Common myeloid progenitor, CD34-positive (primary cell): ENCODE measurements around the gene ANKS1A.
A peak's percentile ranks its signal among the peaks of the same experiment; 100 is the strongest.

Source experiments
- CTCF ChIA-PET: fragments of 350-600 bp; sonication (Branson Sonifier 250); formaldehyde crosslinking; loops from one replicate; lab custom pipeline; 2021; ENCODE audit warnings: antibody characterized with exemption; lab: Charles Lee
- POLR2A ChIA-PET: fragments of 350-600 bp; sonication (Branson Sonifier 250); formaldehyde crosslinking; loops from one replicate; lab custom pipeline; 2021; ENCODE audit warnings: antibody characterized with exemption; lab: Charles Lee
- DNase-seq, 3 donors: peaks; one replicate each; pipeline versions ENCODE4 v3.0.0 to v3.0.0-alpha.2; 2013
- H3K27ac ChIP-seq, 2 experiments: 1 replicate in 1 of 2; 2 replicates in 1 of 2; pipeline ENCODE4 v1.7.0; 2013; ENCODE audit warnings: inconsistent platforms in 2 of 2, low read length in 2 of 2, mild to moderate bottlenecking in 2 of 2, low read depth in 1 of 2, moderate library complexity in 1 of 2; ENCODE audit not compliant: severe bottlenecking in 2 of 2, insufficient read depth in 1 of 2, poor library complexity in 1 of 2
- H3K27me3 ChIP-seq, 5 experiments: replicated peaks in 2 of 5; 1 replicate in 3 of 5; 2 replicates in 2 of 5; pipeline versions ENCODE4 v1.6.1 to v1.7.0; 2013; ENCODE audit warnings: low read length in 4 of 5, mild to moderate bottlenecking in 2 of 5, moderate library complexity in 2 of 5, inconsistent platforms in 1 of 5; ENCODE audit not compliant: insufficient read depth in 5 of 5, control insufficient read depth in 4 of 5
- H3K36me3 ChIP-seq, 4 experiments: 1 replicate in 2 of 4; 2 replicates in 2 of 4; pipeline versions ENCODE4 v1.6.1 to v1.7.0; 2013; ENCODE audit warnings: low read length in 3 of 4, control low read depth in 1 of 4, mild to moderate bottlenecking in 1 of 4; ENCODE audit not compliant: control insufficient read depth in 4 of 4, insufficient read depth in 4 of 4
- H3K4me1 ChIP-seq, 4 experiments: 1 replicate in 3 of 4; 2 replicates in 1 of 4; pipeline versions ENCODE4 v1.6.1 to v1.7.1; 2013; ENCODE audit warnings: low read length in 3 of 4, mild to moderate bottlenecking in 3 of 4, control low read depth in 1 of 4, inconsistent platforms in 1 of 4, moderate library complexity in 1 of 4; ENCODE audit not compliant: control insufficient read depth in 4 of 4, insufficient read depth in 4 of 4; ENCODE audit errors: control extremely low read depth in 1 of 4
- H3K4me3 ChIP-seq, 7 experiments: 1 replicate in 4 of 7; 2 replicates in 3 of 7; pipeline versions ENCODE4 v1.5.1 to v1.7.0; 2013; ENCODE audit warnings: mild to moderate bottlenecking in 7 of 7, low read length in 6 of 7, moderate library complexity in 6 of 7, inconsistent platforms in 2 of 7, low read depth in 2 of 7, control low read depth in 1 of 7; ENCODE audit not compliant: insufficient read depth in 4 of 7, control insufficient read depth in 1 of 7; ENCODE audit errors: extremely low read depth in 1 of 7
- H3K9me3 ChIP-seq, 5 experiments: 1 replicate in 4 of 5; 2 replicates in 1 of 5; pipeline versions ENCODE4 v1.6.1 to v1.7.1; 2013; ENCODE audit warnings: low read length in 4 of 5, mild to moderate bottlenecking in 2 of 5, inconsistent platforms in 1 of 5, low read depth in 1 of 5, moderate library complexity in 1 of 5; ENCODE audit not compliant: control insufficient read depth in 4 of 5, insufficient read depth in 2 of 5; ENCODE audit errors: control extremely low read depth in 1 of 5
- WGBS: methylation state at CpG from one replicate; pipeline ENCODE4 v1.1.5; 2013; ENCODE audit not compliant: insufficient coverage; 5-methylcytosine and 5-hydroxymethylcytosine counted together

Gene ANKS1A

GRCh38 chr6:35078226-35078850 lies 189.3 kb downstream of the ANKS1A start:
- WGBS, result 96% methylated on average over 13 of the region's 20 CpGs
- peaks cover 5 to 40% (median 33%) of the 10 kb centered on the region in 4 experiments for H3K36me3 ChIP-seq
- peaks cover 0 to 25% (median 18%) of the 10 kb centered on the region in 4 experiments for H3K4me1 ChIP-seq
- no peaks in the 10 kb centered on the region for H3K9me3 ChIP-seq
- no peak overlapping the region for H3K4me3 ChIP-seq
- ChIA-PET POLR2A (no interaction called here), CTCF (interaction anchor here (0.9 to 1.8 kb wide), 4 partner anchors 13 to 62 kb away, joined by 3 to 6 read pairs (median 3); no protein-coding TSS in a partner anchor)
- no peaks in the 10 kb centered on the region for H3K27me3 ChIP-seq
- DNase-seq, result no peak
- H3K27ac ChIP-seq, result no peak overlapping the region

DNA sequence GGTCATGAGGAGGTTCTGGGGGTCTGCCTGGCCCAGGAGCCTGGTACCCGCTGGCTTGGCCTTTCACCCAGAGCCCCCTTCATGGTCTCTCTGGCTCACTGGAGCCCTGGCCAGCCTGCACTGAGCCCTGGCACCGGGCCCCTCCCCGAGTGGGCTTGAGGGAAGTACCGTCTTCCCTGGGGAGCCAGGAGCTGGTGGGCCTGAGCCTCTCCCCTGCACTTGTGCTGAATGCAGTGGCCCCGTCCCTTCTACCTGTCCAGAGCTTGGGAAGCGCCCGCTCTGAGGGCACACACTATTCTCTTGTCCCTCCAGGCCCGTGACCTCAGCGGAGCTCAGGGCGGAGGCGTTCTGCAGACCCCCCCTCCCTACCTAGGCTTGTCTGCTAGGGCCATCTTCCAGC lies 189.8 kb downstream of the ANKS1A start:
- Histone ChIP-seq H3K9me3 (no peaks in the 10 kb centered on the region), H3K27ac (no peak overlapping the region), H3K4me1 (peaks cover 0 to 25% (median 18%) of the 10 kb centered on the region in 4 experiments), H3K36me3 (peaks cover 8 to 41% (median 36%) of the 10 kb centered on the region in 4 experiments), H3K27me3 (no peaks in the 10 kb centered on the region), H3K4me3 (no peak overlapping the region)
- DNase-seq, result no peak
- ChIA-PET POLR2A (no interaction called here), CTCF (interaction anchor here (0.9 to 1.8 kb wide), 4 partner anchors 14 to 61 kb away, joined by 3 to 6 read pairs (median 3); no protein-coding TSS in a partner anchor)
- WGBS, result 100% methylated on average over 11 of the region's 11 CpGs

DNA sequence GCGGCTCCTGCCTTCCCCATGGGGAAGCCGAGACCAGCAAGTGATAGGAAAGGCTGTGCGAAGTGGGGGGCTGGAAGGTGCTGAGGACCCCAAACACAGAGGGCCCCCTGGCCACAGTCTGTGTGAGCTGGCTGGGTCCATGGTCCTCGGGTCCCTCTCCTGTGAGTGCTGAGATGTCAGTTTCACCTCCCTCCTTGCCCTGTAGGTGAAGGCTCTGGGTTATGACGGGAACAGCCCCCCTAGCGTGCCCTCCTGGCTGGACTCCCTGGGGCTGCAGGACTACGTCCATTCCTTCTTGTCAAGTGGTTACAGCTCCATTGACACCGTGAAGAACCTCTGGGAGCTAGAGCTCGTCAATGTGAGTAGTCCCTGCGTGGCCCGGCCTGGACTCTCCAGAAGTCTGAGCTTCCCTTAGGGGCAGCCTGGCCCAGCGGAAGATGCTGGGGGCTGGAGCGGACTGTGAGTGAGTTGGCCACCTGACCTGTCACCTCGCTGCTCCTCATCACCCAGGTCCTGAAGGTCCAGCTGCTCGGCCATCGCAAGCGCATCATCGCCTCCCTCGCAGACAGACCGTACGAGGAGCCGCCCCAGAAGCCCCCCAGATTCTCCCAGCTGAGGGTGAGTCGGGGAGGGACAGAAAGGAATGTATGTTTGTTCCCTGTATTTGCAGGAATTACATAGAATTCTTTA lies 190.4 kb downstream of the ANKS1A start:
- Histone ChIP-seq H3K9me3 (no peaks in the 10 kb centered on the region), H3K4me3 (no peak overlapping the region), H3K36me3 (peaks cover 8 to 46% (median 38%) of the 10 kb centered on the region in 4 experiments), H3K27ac (no peak overlapping the region), H3K4me1 (peaks cover 0 to 27% (median 18%) of the 10 kb centered on the region in 4 experiments), H3K27me3 (no peaks in the 10 kb centered on the region)
- no peak for DNase-seq
- CTCF ChIA-PET, result interaction anchor here (0.9 to 1.8 kb wide), 4 partner anchors 14 to 61 kb away, joined by 3 to 6 read pairs (median 3); no protein-coding TSS in a partner anchor
- POLR2A ChIA-PET, result interaction anchor here (0.5 kb wide), 1 partner anchor 18 kb away, joined by 3 read pairs; no protein-coding TSS in a partner anchor
- 97% methylated on average over 20 of the region's 23 CpGs for WGBS

DNA sequence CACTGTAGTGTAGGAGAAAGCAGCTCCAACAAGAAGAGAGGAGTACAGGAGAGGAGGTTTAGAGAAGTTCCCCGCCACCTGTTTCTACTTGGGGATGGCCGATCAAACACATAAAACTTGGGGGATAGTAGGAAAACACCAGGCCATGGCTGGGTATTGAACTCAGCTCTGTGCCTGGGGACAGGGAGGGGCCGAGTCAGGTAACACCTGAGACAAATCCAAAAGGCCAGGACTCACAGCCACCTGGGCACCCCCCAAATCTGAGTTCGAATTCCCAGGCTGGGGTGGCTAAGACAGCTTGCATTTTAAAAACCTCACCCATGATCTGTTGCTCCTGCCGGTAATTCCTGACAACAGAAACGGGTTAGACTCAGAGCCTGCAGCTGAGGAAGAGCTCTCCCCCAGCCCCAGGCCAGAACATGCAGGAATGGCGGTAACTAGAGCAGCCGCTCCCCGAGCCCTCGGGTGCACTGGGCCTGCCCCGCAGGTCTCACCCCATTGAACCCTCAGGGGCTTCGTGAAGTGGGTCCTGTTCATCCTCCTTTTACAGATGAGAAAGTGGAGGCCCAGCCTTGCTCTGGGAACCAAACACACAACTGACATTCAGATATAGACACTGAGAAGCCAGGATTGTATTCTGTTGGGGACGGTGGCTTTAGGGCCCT lies 191.1 kb downstream of the ANKS1A start:
- Histone ChIP-seq H3K27ac (no peak overlapping the region), H3K9me3 (no peaks in the 10 kb centered on the region), H3K36me3 (peaks cover 14 to 52% (median 41%) of the 10 kb centered on the region in 4 experiments), H3K4me1 (peaks cover 0 to 32% (median 18%) of the 10 kb centered on the region in 4 experiments), H3K4me3 (no peak overlapping the region), H3K27me3 (no peaks in the 10 kb centered on the region)
- WGBS, result 98% methylated on average over 13 of the region's 13 CpGs
- ChIA-PET CTCF (interaction anchor here (1.1 to 1.8 kb wide), 2 partner anchors 15 to 29 kb away, joined by 3 to 6 read pairs; no protein-coding TSS in a partner anchor), POLR2A (no interaction called here)
- no peak for DNase-seq

DNA sequence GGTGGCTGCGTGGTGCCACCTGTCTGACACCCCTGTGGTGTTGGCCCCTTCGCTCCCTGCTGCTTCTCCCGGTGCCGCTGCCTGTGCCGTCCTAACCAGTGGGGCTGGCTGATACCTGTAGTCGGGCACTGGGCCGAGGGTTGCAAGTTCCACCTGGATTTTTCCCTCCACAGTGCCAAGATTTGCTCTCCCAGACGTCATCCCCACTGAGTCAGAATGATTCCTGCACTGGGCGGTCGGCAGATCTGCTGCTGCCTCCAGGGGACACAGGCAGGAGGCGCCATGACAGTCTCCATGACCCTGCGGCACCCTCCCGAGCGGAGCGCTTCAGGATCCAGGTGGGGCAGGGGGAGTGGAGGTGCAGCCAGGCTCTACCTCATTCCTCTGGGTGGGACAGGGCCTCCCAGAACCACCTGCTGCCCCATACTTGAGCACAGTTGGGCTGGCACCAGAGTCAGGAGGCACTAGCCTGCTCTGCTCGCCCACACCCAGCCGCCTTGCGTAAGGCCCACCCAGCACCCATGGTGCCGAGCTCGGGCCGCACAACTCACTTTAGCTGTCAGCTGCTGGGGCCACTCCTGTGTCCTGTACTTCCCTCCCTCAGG lies 191.9 kb downstream of the ANKS1A start:
- Histone ChIP-seq H3K4me1 (peaks cover 0 to 32% (median 18%) of the 10 kb centered on the region in 4 experiments), H3K27me3 (no peaks in the 10 kb centered on the region), H3K27ac (no peak overlapping the region), H3K9me3 (no peaks in the 10 kb centered on the region), H3K36me3 (peaks cover 18 to 60% (median 45%) of the 10 kb centered on the region in 4 experiments), H3K4me3 (peak overlapping the region in 2 of 7 experiments; percentile 14 to 28)
- ChIA-PET CTCF (interaction anchor here (1.2 to 1.3 kb wide), 3 partner anchors 41 to 96 kb away, joined by 3 to 4 read pairs (median 3); no protein-coding TSS in a partner anchor), POLR2A (no interaction called here)
- DNase-seq, result no peak
- 94% methylated on average over 21 of the region's 21 CpGs for WGBS

GRCh38 chr6:35081426-35081851 lies 192.4 kb downstream of the ANKS1A start:
- ChIA-PET POLR2A (no interaction called here), CTCF (interaction anchor here (1.2 to 1.3 kb wide), 3 partner anchors 41 to 96 kb away, joined by 3 to 4 read pairs (median 3); no protein-coding TSS in a partner anchor)
- Histone ChIP-seq H3K36me3 (peaks cover 18 to 65% (median 48%) of the 10 kb centered on the region in 4 experiments), H3K27me3 (no peaks in the 10 kb centered on the region), H3K4me1 (peaks cover 0 to 32% (median 18%) of the 10 kb centered on the region in 4 experiments), H3K4me3 (peak overlapping the region in 2 of 7 experiments; percentile 14 to 28), H3K9me3 (no peaks in the 10 kb centered on the region), H3K27ac (no peak overlapping the region)
- DNase-seq, result peak; percentile 23 to 72 (median 70)
- WGBS, result 2% methylated on average over 13 of the region's 13 CpGs
